ENCODE data around the gene CDH26.

DNA sequence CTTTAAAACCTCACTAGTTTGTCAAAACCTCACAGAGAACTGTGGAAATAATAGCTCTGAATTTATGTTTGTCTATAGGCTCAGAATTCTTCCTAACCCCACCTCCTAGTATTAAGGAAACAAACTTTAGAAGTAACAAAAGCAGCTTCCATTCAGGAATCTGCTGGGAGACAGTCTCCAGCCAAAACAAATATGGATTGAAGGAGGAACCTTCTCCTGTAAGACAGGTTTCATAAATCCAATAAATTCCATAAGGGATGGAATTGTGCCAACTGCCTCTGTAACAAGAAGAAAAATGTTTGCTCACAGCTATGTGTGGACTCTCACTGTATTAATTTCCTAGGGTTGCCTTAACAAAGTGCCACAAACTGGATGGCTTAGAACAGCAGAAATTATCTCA is 32.3 kb upstream of the CDH26 start:
- TF ChIP-seq, protein P1, sequence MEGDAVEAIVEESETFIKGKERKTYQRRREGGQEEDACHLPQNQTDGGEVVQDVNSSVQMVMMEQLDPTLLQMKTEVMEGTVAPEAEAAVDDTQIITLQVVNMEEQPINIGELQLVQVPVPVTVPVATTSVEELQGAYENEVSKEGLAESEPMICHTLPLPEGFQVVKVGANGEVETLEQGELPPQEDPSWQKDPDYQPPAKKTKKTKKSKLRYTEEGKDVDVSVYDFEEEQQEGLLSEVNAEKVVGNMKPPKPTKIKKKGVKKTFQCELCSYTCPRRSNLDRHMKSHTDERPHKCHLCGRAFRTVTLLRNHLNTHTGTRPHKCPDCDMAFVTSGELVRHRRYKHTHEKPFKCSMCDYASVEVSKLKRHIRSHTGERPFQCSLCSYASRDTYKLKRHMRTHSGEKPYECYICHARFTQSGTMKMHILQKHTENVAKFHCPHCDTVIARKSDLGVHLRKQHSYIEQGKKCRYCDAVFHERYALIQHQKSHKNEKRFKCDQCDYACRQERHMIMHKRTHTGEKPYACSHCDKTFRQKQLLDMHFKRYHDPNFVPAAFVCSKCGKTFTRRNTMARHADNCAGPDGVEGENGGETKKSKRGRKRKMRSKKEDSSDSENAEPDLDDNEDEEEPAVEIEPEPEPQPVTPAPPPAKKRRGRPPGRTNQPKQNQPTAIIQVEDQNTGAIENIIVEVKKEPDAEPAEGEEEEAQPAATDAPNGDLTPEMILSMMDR (IDR thresholded peaks at IDR 0.05), result no peak
- TF ChIP-seq EZH2 (IDR thresholded peaks at IDR 0.05; ENCODE audit: borderline replicate concordance, insufficient read depth, low read depth, low read length, poor library complexity, severe bottlenecking), result no peak

All from B cell (primary cell).